Activated naive CD4-positive, alpha-beta T cell treated with anti-CD3 and anti-CD28 coated beads, Interleukin-2, amount 50 U/mL, for 16 hours (primary cell): Measurements from ENCODE around the gene TAF11L10.
"Not testable (repeated sequence)": the region's sequence is repeated elsewhere in the genome, so short reads cannot be mapped to it uniquely, and the experiment has no call there.

ENCODE experiments used
- DNase-seq: peaks from one replicate; pipeline ENCODE4 v3.0.0-alpha.2; 2020

Gene TAF11L10

GRCh38 chr5:17597728-17598127 is at the start of gene TAF11L10:
TSS of gene TAF11L10 (minus strand) at chr5:17597828.
- DNase-seq: not testable (repeated sequence)

DNA sequence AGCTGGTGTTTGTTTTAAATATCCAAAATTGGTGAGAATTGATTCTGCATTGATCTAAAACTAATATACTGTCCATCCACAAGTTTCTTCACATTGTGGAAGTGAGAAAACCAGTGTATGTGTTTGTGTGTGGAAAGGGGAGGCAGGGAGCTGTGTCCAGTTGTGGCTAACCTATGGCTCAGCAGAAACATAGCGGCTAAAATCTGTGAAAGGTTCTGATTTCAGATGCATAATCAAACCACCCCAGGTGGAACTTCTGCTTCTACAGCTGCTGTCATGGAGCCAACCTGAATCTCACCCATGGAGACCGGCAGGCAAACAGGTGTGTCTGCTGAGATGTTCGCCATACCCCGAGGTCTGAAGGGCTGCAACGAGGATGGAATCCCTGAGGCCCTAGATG is 36.5 kb upstream of the TAF11L10 start, which contains the start of gene TAF11L14:
TSS of gene TAF11L14 (plus strand) at position 301 of the 400 bp plus-strand sequence.
- DNase-seq: no peak

DNA sequence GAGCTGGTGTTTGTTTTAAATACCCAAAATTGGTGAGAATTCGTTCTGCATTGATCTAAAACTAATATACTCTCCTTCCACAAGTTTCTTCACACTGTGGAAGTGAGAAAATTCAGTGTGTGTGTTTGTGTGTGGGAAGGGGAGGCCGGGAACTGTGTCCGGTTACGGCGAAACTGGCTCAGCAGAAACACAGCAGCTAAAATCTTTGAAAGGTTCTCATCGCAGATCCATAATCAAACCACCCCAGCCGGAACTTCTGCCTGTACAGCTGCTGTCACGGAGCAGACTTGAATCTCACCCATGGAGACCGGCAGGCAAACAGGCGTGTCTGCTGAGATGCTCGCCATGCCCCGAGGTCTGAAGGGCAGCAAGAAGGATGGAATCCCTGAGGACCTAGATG is 34.2 kb upstream of the TAF11L10 start, which contains the start of gene TAF11L13:
TSS of gene TAF11L13 (plus strand) at position 301 of the 400 bp plus-strand sequence.
- not testable (repeated sequence) for DNase-seq

DNA sequence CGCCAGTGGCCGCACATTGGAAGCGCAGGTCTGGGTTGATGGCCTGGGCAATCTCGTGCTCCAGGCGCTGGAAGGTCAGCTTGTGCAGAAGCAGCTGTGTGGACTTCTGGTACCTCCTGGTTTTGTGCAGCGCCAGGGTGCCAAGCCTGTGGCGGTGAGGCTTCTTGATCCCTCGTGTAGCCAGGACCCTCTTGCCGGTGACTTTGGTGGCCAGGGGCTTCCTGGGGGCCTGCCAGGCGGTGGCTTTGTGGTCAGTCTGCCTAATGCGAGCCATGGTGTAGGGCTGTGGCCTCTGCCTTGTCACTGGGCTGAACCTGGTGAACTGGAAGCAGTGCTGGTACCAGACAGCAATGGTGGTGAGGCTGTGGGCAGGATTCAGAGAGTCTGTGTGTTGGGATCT is 28.1 kb upstream of the TAF11L10 start:
- DNase-seq: no peak

GRCh38 chr5:17620627-17621026 is 23.0 kb upstream of the TAF11L10 start:
- DNase-seq: no peak

GRCh38 chr5:17619354-17619753 is 21.7 kb upstream of the TAF11L10 start:
- no peak for DNase-seq

GRCh38 chr5:17614872-17615605 is 17.4 kb upstream of the TAF11L10 start:
- no peak for DNase-seq

- DNase-seq: not testable (repeated sequence)
These were observed 12.5 kb upstream of the TAF11L10 start, which contains the start of gene TAF11L12 for GRCh38 chr5:17610092-17610491. TSS of gene TAF11L12 (plus strand) at chr5:17610392.

DNA sequence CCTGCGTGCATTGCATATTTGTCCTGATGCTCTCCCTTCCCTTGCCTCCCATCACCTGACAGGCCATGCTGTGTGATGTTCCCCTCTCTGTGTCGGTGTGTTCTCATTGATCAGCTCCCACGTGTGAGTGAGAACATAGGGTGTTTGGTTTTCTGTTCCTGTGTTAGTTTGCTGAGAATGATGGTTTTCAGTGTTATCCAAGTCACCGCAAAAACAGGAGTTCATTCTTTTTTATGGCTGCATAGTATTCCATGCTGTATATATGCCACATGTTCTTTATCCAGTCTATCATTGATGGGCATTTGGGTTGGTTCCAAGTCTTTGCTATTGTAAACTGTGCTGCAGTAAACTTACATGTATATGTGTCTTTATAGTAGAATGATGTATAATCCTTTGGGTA is 9.8 kb upstream of the TAF11L10 start:
- DNase-seq: not testable (repeated sequence)

DNA sequence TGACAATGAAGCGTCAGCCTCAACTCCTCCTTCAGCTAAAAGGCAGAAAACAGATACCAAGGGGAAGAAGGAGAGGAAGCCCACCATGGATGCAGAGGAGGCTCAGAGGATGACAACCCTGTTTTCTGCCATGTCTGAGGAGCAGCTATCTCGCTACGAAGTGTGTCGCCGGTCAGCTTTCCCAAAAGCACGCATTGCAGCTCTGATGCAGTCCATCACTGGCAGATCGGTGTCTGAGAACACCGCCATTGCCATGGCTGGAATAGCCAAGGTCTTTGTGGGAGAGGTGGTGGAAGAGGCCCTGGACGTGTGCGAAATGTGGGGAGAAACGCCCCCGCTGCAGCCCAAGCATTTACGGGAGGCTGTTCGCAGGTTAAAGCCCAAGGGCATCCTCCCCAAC is 7.3 kb upstream of the TAF11L10 start:
- no peak for DNase-seq

- DNase-seq: not testable (repeated sequence)
These were observed 6.3 kb upstream of the TAF11L10 start, which contains the start of gene TAF11L11 for GRCh38 chr5:17603880-17604279. TSS of gene TAF11L11 (plus strand) at chr5:17604183.

DNA sequence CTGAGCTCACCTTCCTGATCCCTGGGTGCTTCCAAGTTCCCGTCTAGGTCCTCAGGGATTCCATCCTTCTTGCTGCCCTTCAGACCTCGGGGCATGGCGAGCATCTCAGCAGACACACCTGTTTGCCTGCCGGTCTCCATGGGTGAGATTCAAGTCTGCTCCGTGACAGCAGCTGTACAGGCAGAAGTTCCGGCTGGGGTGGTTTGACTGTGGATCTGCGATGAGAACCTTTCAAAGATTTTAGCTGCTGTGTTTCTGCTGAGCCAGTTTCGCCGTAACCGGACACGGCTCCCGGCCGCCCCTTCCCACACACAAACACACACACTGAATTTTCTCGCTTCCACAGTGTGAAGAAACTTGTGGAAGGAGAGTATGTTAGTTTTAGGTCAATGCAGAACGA is 3.4 kb downstream of the TAF11L10 start, which contains the start of gene TAF11L9:
TSS of gene TAF11L9 (minus strand) at position 140 of the 400 bp plus-strand sequence.
- not testable (repeated sequence) for DNase-seq

- DNase-seq: not testable (repeated sequence)
These were observed 6.8 kb downstream of the TAF11L10 start, which contains the start of gene TAF11L8 for GRCh38 chr5:17590860-17591259. TSS of gene TAF11L8 (minus strand) at chr5:17590960.

- DNase-seq: not testable (repeated sequence)
These were observed 12.0 kb downstream of the TAF11L10 start, which contains the start of gene TAF11L7 for GRCh38 chr5:17585658-17586057. TSS of gene TAF11L7 (minus strand) at chr5:17585758.
